ENCODE data around the gene TTC8.

DNA sequence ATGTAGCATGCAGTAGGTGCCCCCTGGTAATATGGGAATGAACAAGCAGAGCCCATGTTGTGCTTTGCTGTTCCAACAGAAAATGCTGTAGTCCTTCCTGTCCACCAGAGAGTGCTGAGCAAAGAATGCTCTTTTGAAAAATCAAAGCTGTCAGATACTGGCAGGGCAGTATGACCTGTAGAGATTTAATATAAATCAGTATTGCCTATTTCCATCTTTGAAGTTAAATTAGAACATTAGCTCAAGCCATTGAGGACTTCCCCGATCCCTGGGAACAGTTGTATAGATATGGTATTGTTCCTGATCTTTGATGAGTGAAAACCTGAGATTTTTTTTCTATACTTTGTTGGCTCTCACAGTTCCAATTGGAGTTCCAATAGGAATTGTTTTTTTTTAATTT lies 13.0 kb downstream of the TTC8 start:
- TF ChIP-seq CTCF (IDR thresholded peaks at IDR 0.05) (no peak), REST (IDR thresholded peaks at IDR 0.05; ENCODE audit: insufficient read depth in 1 of 2, low read depth in 2 of 2, low read length in 1 of 2) (no peak)
